Fibroblast of the aortic adventitia (primary cell): Measurements from ENCODE around the gene NUPR1. TPM values are rescaled to one million over a fixed set of nuclear protein-coding genes. Genes with fewer than 3 reads are reported as not detected.
"Not testable (repeated sequence)": the region's sequence is repeated elsewhere in the genome, so short reads cannot be mapped to it uniquely, and the experiment has no call there.

ENCODE experiments used
- DNase-seq: peaks from one replicate; pipeline ENCODE4 v3.0.0-alpha.2; 2010; ENCODE audit warnings: low read depth
- H3K4me3 ChIP-seq: 2 replicates; pipeline ENCODE4 v1.5.1; 2011; ENCODE audit warnings: low read depth, mild to moderate bottlenecking, control low read depth, low read length, moderate library complexity
- CTCF ChIP-seq: IDR thresholded peaks from 2 replicates; pipeline ENCODE4 v1.5.1; 2011; ENCODE audit warnings: mild to moderate bottlenecking, low read length, control low read depth, inconsistent platforms; ENCODE audit not compliant: insufficient read depth
- total RNA-seq: library from RNA; depleted of rRNA; stranded (reverse); fragments of >200 nt; gene quantifications from 2 replicates; pipeline ENCODE4 v1.2.3, GENCODE V29; 2012; ENCODE audit warnings: low replicate concordance

NUPR1 gene
- total RNA-seq, 1 donor, result 28.8 TPM

- TF ChIP-seq CTCF, result no peak
- H3K4me3 ChIP-seq, result no peak overlapping the region
Measured at GRCh38 chr16:28534542-28535373, 4.0 kb downstream of the NUPR1 start.

GRCh38 chr16:28532940-28533647, 5.7 kb downstream of the NUPR1 start:
- no peak for DNase-seq
- TF ChIP-seq CTCF, result no peak
- no peak overlapping the region for H3K4me3 ChIP-seq

More at GRCh38 chr16:28534542-28535373, 4.0 kb downstream of the NUPR1 start:
- DNase-seq, result peak; percentile 89

- peak; percentile 61 for DNase-seq
- no peak for TF ChIP-seq CTCF
- H3K4me3 ChIP-seq, result no peak overlapping the region
Measured at GRCh38 chr16:28531777-28532744, 6.7 kb downstream of the NUPR1 start.

GRCh38 chr16:28529124-28529523, 9.7 kb downstream of the NUPR1 start:
- no peak for DNase-seq
- TF ChIP-seq CTCF, result no peak
- H3K4me3 ChIP-seq, result no peak overlapping the region

GRCh38 chr16:28528463-28528867, 10.3 kb downstream of the NUPR1 start:
- no peak overlapping the region for H3K4me3 ChIP-seq
- no peak for DNase-seq
- TF ChIP-seq CTCF, result no peak

- no peak for DNase-seq
- no peak overlapping the region for H3K4me3 ChIP-seq
- no peak for TF ChIP-seq CTCF
Measured at GRCh38 chr16:28527985-28528384, 10.8 kb downstream of the NUPR1 start.

GRCh38 chr16:28527100-28527785, 11.5 kb downstream of the NUPR1 start:
- not testable (repeated sequence) for DNase-seq, H3K4me3 ChIP-seq
